Right kidney (tissue), 9 donors: ENCODE measurements around the gene TMEM82.
"Not testable (repeated sequence)": the region's sequence is repeated elsewhere in the genome, so short reads cannot be mapped to it uniquely, and the experiment has no call there.

Experiments
- DNase-seq: peaks from one replicate; pipeline ENCODE4 v3.0.0-alpha.2; 2016
- long read RNA-seq, 8 donors: transcript quantifications; one replicate each; lab custom pipeline, GENCODE V29; 2026

TMEM82 gene
- long read RNA-seq, donor 1, transcript TMEM82-201 (6 exons, 1,520 nt): major isoform, 7 of 7 reads
- long read RNA-seq, donor 1, partial matches to known transcripts: 0 of 7 reads
- long read RNA-seq, donor 1, other reads (novel, unspliced or antisense): 0 of 7 reads
- long read RNA-seq, donor 2, transcript TMEM82-201 (6 exons, 1,520 nt): major isoform, 5 of 5 reads
- long read RNA-seq, donor 2, partial matches to known transcripts: 0 of 5 reads
- long read RNA-seq, donor 2, other reads (novel, unspliced or antisense): 0 of 5 reads
- long read RNA-seq, donor 3, partial matches to known transcripts: 0 of 3 reads
- long read RNA-seq, donor 3, other reads (novel, unspliced or antisense): 0 of 3 reads
- long read RNA-seq, donor 4, partial matches to known transcripts: 0 of 2 reads
- long read RNA-seq, donor 4, other reads (novel, unspliced or antisense): 0 of 2 reads
- long read RNA-seq, donor 5, partial matches to known transcripts: 0 of 2 reads
- long read RNA-seq, donor 5, other reads (novel, unspliced or antisense): 0 of 2 reads
- long read RNA-seq, donor 6, transcript TMEM82-201 (6 exons, 1,520 nt): major isoform, 5 of 5 reads
- long read RNA-seq, donor 6, partial matches to known transcripts: 0 of 5 reads
- long read RNA-seq, donor 6, other reads (novel, unspliced or antisense): 0 of 5 reads
- long read RNA-seq, donor 7, partial matches to known transcripts: 0 of 2 reads
- long read RNA-seq, donor 7, other reads (novel, unspliced or antisense): 0 of 2 reads
- long read RNA-seq, donor 8, partial matches to known transcripts: 0 of 4 reads
- long read RNA-seq, donor 8, other reads (novel, unspliced or antisense): 0 of 4 reads

- DNase-seq: no peak
These were observed at the start of gene TMEM82 for GRCh38 chr1:15742339-15742801. Gene TMEM82 (plus strand): TSS chr1:15742499. CDS start chr1:15742560, 61 bp downstream.

DNA sequence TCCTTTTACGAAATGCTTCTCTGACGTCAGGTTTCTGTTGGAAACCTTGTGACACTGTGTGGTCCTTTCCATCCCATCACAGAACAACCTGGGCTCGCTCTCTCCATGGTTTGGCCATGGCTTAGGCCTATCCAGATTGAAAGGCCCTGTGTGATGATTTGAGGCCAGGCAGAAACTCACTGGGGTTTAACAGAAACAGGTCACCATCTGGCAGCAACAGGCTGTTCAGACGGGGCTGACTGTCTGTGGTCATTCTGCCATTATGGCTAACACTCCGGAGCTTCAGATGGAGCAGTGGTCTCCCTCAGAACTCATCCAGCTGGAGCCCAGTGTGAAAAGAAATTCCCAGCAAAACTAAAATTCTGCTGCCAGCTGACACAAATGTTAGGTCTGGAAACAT, 48.9 kb upstream of the TMEM82 start:
- DNase-seq: no peak

DNA sequence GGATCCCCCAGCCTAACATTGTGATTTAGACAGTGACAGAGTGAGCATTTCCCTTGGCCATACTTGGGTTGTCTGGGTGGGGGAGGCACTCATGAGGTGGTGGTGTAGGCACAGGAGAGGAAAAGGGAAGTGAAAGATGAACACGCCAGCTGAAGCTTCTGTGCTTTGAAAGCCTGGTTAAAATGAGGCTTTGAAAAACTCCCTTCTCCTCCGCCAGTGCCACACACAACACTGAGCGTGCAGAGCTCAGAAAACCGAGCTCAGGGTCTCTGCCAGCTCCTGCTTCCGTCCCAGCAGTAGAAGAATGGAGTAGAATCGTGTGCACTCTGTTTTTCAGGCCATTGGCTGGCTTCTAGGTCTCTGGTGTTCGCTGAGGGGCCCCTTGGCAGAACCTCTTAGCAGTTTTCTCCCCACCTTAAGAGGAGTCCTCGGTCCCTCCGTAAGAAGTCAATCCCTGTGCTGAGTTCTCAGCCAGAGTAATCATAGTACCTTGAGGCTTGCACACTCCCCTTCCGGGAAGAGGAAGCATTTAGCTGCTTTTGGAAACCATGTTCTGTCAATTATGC, 45.3 kb upstream of the TMEM82 start:
- DNase-seq: no peak

- no peak for DNase-seq
These were observed 44.1 kb upstream of the TMEM82 start for GRCh38 chr1:15698201-15698600.

- not testable (repeated sequence) for DNase-seq
These were observed 43.0 kb upstream of the TMEM82 start for GRCh38 chr1:15699321-15699720.

DNA sequence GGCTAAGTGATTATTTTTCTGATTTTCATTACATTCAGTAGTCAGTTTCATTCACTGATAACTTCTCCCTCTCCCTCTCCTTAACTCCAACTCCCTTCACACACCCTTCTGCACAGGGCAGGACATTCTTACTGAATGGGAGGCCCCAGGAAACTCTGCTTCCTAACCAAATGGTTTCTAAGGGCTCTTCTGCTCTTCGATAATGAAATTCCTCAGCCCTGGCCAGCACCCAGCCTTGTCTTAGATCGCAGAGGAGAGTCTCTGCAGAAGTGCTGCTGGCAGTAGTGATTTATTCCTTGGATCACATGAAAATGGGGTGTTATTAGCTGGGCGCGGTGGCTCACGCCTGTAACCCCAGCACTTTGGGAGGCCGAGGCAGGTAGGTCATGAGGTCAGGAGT, 41.8 kb upstream of the TMEM82 start:
- DNase-seq: no peak

- DNase-seq: no peak
These were observed 40.5 kb upstream of the TMEM82 start for GRCh38 chr1:15701784-15702183.

DNA sequence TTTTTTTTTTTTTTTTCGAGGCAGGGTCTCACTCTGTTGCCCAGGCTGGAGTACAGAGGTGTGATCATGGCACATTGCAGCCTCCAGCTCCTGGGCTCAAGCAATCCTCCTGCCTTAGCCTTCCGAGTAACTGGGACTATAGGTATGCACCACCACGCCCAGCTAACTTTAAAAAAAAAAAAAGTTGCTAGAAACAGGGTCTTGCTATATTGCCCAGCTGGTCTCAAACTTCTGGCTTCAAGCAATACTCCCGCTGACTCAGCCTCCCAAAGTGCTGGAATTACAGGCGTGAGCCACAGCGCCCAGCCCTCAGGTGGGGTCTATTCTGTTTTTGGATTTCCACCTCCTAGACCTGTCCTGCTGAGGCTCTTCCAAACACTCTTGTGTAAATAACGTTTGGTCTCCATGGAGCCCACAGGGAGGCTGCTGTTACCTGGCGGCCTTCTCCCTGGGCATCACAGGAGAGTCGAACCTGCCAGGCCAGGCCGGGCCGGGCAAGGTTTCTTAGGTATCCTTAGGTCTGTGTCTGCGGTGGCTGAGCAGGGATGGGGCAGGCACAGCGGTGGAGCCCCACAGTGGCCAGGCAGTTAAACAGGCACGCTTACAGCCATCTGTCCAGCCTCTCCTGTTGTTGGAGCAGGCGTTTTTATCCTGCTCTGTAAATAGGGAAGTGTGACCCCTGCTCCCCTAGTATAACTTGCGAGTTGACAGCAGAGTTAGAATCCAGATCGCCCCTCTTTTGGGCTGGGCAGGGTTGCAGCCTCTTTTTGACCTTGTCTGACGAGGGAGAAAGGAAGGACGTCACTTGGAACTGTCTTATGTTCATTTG, 39.4 kb upstream of the TMEM82 start:
- no peak for DNase-seq

DNA sequence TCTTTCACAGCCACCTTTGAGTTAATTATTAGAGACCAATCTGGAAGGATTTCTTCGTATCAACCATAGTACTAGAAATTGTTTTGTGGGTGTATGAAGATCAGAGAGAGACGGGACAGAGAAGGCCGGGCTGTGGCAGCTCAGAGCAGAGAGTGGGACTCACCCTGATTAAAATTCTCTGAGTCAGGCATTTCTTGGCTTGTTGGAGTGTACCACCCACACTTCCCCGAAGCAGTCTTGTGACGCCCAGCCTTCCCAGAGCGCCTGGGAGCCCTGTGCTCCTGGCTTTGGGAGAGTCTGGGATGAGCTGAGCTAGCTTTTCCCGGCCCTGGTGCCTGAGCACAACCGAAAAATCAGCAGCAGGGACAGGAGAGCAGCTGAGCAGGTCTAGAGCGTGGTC, 38.7 kb upstream of the TMEM82 start:
- DNase-seq: no peak

- no peak for DNase-seq
These were observed 37.6 kb upstream of the TMEM82 start for GRCh38 chr1:15704526-15705183.

DNA sequence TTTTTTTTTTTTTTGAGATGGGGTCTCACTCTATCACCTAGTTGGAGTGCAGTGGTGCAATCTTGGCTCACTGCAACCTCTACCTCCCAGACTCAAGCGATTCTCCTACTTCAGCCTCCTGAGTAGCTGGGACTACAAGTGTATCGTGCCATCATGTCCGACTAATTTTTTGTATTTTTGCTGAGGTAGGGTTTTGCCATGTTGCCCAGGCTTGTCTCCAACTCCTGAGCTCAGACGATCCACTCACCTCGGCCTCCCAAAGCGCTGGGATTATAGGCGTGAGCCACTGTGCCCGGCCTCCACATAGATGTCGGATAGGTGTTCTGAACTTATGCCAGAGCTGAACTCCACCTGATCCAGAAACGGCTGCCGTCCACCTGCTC, 37.1 kb upstream of the TMEM82 start:
- DNase-seq: no peak

GRCh38 chr1:15706751-15707150, 35.5 kb upstream of the TMEM82 start:
- DNase-seq: no peak

GRCh38 chr1:15707239-15707925, 34.9 kb upstream of the TMEM82 start:
- DNase-seq: no peak

DNA sequence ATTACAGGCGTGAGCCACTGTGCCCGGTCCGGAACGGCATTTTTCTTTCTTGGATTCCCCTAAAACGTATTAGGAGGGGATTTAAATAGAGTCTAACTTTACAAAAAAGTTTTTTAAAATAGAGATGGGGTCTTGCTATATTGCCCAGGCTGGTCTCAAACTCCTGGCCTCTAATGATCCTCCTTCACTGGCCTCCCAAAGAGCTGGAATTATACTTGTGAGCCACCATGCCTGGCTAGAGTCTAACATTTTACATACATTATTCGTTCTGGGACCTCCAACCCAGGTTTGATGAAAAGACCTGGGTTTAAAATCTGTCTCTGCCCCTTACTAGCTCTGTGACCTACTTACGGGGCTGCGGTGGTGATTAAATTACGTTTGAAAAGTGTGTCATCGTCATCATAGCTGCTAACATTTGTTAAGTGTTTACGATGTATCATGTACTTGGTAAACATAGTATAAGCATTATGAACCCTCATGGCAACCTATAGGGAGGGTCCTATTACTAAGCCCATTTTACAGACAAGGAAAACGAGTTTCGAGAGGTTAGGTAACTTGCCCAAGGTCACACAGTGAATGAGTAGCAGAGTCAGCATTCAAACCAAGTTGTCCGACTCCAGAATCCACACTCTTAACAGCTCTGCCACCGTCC, 33.7 kb upstream of the TMEM82 start:
- DNase-seq: no peak

DNA sequence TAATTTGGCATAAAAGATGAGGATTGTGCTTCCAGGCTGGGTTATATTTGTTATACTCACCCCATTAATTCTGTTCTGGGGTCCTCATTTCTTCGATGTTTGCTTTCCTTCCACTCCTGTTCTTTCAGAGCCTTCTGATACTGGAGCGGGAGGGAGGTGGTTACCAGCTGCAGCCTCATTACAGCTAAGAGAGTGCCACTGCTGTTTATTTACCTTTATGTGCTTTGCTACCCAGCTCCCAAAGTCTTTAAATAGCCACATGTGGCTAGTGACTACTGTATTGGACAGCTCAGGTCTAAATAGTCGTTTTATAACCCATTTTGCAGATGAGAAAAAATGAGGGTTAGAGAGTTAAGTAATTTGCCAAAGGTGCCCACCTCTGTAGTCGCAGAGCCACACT, 33.1 kb upstream of the TMEM82 start:
- no peak for DNase-seq

GRCh38 chr1:15712168-15712567, 30.1 kb upstream of the TMEM82 start:
- no peak for DNase-seq

DNA sequence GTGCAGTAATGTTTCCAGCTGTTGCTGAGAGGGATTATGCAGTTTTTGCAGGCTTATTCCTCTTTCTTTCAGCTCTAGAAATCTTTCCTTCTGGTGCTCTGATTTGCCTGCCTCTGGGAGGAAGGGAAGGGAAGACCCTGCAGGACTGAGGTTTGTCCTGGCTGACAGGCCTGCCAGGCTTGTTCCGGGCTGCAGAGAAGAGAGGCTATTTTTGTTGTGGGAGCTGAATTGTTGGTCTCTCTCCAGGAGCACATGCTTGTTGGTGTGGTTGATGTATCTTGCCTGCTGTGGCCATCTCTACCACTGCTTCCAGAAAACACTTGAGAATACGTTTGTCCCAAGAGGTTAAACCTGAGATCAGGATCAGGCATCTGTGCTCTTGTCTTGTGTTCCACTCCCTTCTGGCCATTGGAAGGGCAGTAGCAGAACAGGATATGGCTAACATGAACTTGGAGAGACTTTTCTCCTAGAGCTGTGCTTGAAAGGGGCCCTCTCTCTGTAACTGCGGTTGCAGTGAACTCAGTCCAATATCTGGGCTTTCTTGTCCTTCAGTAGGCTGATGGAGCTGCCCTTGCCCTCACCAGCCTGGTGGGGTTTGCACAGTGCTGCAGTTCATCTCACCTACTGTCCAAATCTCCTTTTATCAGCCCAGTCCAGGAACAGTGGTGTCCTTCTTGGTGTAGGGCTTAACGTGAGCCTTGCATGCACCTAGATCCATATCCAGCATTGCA, 27.7 kb upstream of the TMEM82 start:
- no peak for DNase-seq

GRCh38 chr1:15717418-15718125, 24.7 kb upstream of the TMEM82 start:
- DNase-seq: no peak

DNA sequence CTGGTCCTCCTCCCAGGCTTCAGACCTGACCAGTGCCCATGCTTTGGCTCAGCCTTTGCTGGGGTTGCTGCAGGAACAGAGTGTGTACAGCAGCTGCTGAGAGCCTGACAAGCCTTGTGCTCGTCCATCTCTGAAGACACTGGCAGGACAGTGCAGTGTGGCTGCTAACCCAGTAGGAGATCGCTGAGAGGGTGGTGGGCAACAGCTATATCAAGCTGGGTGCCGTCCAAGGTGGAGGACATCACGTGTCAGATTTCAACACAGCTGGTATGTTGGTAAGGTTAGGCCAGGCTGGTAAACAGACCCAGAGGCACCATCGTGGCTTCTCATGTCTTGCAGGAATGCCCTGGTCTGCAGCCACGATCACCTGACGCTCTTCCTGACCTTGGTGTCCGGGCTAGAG, 24.1 kb upstream of the TMEM82 start:
- no peak for DNase-seq
